HG03139 (cell line): ENCODE measurements around the gene VAC14.

ENCODE experiments used
- ATAC-seq: cut with Tn5 transposase; IDR thresholded peaks from one replicate; pipeline ENCODE4 v1.9.1; 2021; ENCODE audit not compliant: unreplicated experiment

The VAC14 gene

GRCh38 chr16:70664325-70665112 lies 136.4 kb downstream of the VAC14 start:
- no peak for ATAC-seq

- no peak for ATAC-seq
These were observed 137.2 kb downstream of the VAC14 start for GRCh38 chr16:70663524-70664324.

- ATAC-seq, result no peak
These were observed 137.9 kb downstream of the VAC14 start for GRCh38 chr16:70662991-70663523.

GRCh38 chr16:70661918-70662641 lies 138.9 kb downstream of the VAC14 start:
- ATAC-seq, result no peak

GRCh38 chr16:70661534-70661917 lies 139.4 kb downstream of the VAC14 start:
- no peak for ATAC-seq

GRCh38 chr16:70660672-70661350 lies 140.1 kb downstream of the VAC14 start:
- no peak for ATAC-seq

GRCh38 chr16:70659953-70660671 lies 140.8 kb downstream of the VAC14 start:
- ATAC-seq, result no peak

GRCh38 chr16:70659546-70659945 lies 141.4 kb downstream of the VAC14 start:
- no peak for ATAC-seq

GRCh38 chr16:70658921-70659320 lies 142.0 kb downstream of the VAC14 start:
- ATAC-seq, result no peak

- ATAC-seq, result no peak
These were observed 143.0 kb downstream of the VAC14 start for GRCh38 chr16:70657956-70658355.

- no peak for ATAC-seq
These were observed 144.2 kb downstream of the VAC14 start for GRCh38 chr16:70656712-70657263.

- ATAC-seq, result no peak
These were observed 144.8 kb downstream of the VAC14 start for GRCh38 chr16:70656065-70656711.

- ATAC-seq, result peak; percentile 67
These were observed 146.9 kb downstream of the VAC14 start for GRCh38 chr16:70653809-70654771.

GRCh38 chr16:70653406-70653805 lies 147.6 kb downstream of the VAC14 start:
- no peak for ATAC-seq

- no peak for ATAC-seq
These were observed 148.6 kb downstream of the VAC14 start for GRCh38 chr16:70652322-70652721.

GRCh38 chr16:70651524-70651923 lies 149.4 kb downstream of the VAC14 start:
- no peak for ATAC-seq

- ATAC-seq, result no peak
These were observed 150.7 kb downstream of the VAC14 start for GRCh38 chr16:70650216-70650615.

GRCh38 chr16:70649300-70649699 lies 151.7 kb downstream of the VAC14 start:
- no peak for ATAC-seq
